PFSK-1 (cell line): ENCODE measurements around the gene PPP2R5B. TPM values are rescaled to one million over a fixed set of nuclear protein-coding genes. Genes with fewer than 3 reads are reported as not detected.

Source experiments
- FOXP2 ChIP-seq: optimal IDR thresholded peaks from 2 replicates; pipeline ENCODE3; 2011; ENCODE audit warnings: borderline replicate concordance, control low read depth, inconsistent platforms; ENCODE audit not compliant: insufficient read depth; ENCODE audit errors: extremely low read length, extremely low read depth
- POLR2AphosphoS5 ChIP-seq: IDR thresholded peaks from 2 replicates; pipeline ENCODE4 v1.6.1; 2012; ENCODE audit warnings: low read depth, mild to moderate bottlenecking, control low read depth, low read length, moderate library complexity
- SIN3A ChIP-seq: IDR thresholded peaks from 2 replicates; pipeline ENCODE4 v1.6.1; 2012; ENCODE audit warnings: mild to moderate bottlenecking, low read length, moderate library complexity, borderline replicate concordance; ENCODE audit not compliant: insufficient read depth
- TAF1 ChIP-seq: IDR thresholded peaks from 2 replicates; pipeline ENCODE4 v1.6.1; 2012; ENCODE audit warnings: low read length, control low read depth, borderline replicate concordance; ENCODE audit not compliant: insufficient read depth
- polyA plus RNA-seq: library from polyadenylated mRNA; unstranded; fragments of >200 nt; gene quantifications from one replicate; pipeline ENCODE4 v1.2.1, GENCODE V29; 2012; ENCODE audit warnings: low read depth, missing spikeins; ENCODE audit not compliant: insufficient read length
- TF ChIP-seq, protein P1 (sequence below), 2 experiments: IDR thresholded peaks; 2 replicates each; pipeline versions ENCODE4 v1.6.1 to v1.8.0; 2011 to 2012; ENCODE audit warnings: low read depth in 2 of 2, low read length in 2 of 2, control low read depth in 1 of 2, inconsistent platforms in 1 of 2, mild to moderate bottlenecking in 1 of 2, moderate library complexity in 1 of 2; ENCODE audit not compliant: insufficient read depth in 1 of 2

Gene PPP2R5B
- polyA plus RNA-seq = 12.2 TPM

DNA sequence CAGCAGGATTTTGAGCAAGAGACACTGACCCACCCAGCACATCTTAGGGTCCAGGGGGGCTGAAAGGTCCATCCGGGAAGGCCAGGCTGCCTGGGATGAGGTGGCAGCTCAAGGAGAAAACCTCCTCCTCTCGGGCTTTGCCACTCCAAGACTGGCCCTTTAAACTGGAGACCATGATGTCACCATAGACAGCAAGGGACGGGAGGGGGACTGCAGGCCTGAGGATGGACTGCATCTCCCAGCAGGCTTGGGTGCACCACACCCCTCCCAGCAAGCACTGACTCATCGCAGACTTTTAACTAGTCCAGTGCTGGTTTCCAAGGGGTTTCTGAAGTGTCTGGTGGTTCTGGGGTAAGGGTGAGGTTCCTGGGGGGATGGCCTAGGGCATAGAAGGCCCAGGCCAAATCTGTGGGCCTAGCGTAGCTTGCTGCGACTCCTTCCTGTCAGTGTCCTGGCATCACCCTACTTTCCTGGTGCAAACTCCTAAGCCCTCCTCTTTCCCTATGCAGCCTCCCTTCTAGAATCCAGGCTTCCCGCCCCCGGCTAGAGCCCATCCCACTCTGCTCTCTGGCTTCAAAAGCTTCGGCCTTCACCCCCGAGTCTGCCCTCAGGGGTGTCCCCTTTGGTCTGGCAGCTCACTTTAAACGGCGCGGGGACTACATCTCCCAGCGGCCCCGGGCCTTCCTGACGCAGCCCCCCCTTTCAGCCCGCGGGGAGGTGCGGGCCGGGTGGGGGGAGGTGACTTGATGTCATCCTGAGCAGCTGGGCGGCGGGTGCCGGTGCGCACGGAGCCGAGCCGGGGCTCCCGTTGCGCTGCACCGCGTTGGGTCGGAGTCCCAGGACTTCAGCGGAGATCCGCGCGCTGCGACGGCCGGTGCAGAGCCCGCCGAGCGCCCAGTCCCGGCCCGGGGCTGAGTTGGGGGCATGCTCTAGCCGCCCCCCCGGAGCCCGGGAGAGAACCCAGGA lies at the start of gene PPP2R5B:
Gene PPP2R5B (plus strand): TSS at position 746 of the 966 bp plus-strand sequence. CDS start 1,046 bp downstream, outside the sequence.
- TF ChIP-seq SIN3A = peak; percentile 31; the same call in 1 of the 2 replicates
- peak; percentile 87 for TF ChIP-seq FOXP2
- TF ChIP-seq POLR2AphosphoS5 = no peak

DNA sequence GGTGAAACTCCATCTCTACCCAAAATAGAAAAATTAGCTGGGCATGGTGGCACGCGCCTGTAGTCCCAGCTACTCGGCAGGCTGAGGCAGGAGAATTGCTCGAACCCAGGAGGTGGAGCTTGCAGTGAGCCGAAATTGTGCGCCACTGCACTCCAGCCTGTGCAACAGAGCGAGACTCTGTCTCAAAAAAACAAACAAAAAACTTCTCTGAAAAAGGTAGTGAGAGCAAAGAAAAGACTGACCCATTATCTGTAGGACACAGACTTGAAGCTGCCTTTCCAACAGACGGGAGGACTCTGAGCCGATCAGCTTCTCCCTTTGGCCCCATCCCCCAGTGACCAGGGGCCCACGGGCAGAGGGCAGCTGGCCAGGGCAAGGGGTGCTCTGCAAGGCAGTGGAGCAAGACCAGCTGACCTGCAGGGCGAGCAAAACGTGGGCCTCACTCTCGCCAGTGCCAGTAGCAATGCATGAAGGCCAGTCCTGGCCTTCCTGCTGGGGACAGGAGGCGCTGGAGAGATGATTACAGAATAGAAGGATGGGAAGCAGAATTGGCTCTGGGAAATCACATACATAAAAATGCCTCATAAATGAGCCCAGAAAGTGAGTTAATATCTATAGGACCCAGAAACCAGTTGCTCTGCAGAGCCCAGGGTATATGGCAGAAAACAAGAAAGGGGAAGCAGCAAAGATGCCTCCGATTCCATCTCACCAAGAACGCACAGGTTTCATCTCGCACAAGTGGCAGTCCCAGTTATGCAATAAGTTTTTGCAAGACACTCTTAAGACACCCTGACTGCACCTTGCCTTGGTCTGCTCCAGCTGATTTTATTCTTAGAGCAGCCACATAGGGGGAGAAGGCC lies 48.9 kb upstream of the PPP2R5B start:
- TF ChIP-seq SIN3A = no peak
- no peak for TF ChIP-seq POLR2AphosphoS5
- no peak for TF ChIP-seq TAF1
- TF ChIP-seq, protein P1, sequence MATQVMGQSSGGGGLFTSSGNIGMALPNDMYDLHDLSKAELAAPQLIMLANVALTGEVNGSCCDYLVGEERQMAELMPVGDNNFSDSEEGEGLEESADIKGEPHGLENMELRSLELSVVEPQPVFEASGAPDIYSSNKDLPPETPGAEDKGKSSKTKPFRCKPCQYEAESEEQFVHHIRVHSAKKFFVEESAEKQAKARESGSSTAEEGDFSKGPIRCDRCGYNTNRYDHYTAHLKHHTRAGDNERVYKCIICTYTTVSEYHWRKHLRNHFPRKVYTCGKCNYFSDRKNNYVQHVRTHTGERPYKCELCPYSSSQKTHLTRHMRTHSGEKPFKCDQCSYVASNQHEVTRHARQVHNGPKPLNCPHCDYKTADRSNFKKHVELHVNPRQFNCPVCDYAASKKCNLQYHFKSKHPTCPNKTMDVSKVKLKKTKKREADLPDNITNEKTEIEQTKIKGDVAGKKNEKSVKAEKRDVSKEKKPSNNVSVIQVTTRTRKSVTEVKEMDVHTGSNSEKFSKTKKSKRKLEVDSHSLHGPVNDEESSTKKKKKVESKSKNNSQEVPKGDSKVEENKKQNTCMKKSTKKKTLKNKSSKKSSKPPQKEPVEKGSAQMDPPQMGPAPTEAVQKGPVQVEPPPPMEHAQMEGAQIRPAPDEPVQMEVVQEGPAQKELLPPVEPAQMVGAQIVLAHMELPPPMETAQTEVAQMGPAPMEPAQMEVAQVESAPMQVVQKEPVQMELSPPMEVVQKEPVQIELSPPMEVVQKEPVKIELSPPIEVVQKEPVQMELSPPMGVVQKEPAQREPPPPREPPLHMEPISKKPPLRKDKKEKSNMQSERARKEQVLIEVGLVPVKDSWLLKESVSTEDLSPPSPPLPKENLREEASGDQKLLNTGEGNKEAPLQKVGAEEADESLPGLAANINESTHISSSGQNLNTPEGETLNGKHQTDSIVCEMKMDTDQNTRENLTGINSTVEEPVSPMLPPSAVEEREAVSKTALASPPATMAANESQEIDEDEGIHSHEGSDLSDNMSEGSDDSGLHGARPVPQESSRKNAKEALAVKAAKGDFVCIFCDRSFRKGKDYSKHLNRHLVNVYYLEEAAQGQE (IDR thresholded peaks at IDR 0.05; ENCODE audit: insufficient read depth in 1 of 2, low read depth in 2 of 2, low read length in 2 of 2) = no peak
- no peak for TF ChIP-seq FOXP2

DNA sequence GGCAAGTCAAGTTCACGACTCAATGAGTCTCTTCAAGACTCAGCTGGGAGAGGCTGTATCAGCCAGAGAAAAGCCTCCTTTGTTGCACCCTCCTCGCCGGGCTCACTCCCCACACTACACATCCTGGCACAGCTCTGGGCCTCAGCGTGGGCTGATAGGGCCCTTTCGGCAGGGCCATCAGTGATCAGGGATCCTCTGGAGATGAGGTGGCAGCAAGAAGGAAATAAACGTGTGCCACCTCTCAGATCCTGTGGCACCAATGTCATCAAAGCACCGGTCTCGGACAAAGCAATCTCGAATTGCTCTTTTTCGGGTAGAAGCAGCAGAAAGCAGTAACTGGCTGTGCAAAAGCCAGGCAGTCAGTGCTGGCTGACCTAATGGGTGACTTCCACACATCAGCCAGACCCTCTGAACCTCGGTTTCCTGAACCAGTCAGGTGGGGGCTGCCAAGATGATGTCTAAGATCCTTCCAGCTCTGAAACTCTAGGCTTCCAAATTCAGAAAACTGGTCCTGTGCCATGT lies 48.2 kb upstream of the PPP2R5B start:
- TF ChIP-seq POLR2AphosphoS5 (no peak), TAF1 (no peak), FOXP2 (no peak), SIN3A (no peak)
- TF ChIP-seq, protein P1 (IDR thresholded peaks at IDR 0.05; ENCODE audit: insufficient read depth in 1 of 2, low read depth in 2 of 2, low read length in 2 of 2) = no peak

DNA sequence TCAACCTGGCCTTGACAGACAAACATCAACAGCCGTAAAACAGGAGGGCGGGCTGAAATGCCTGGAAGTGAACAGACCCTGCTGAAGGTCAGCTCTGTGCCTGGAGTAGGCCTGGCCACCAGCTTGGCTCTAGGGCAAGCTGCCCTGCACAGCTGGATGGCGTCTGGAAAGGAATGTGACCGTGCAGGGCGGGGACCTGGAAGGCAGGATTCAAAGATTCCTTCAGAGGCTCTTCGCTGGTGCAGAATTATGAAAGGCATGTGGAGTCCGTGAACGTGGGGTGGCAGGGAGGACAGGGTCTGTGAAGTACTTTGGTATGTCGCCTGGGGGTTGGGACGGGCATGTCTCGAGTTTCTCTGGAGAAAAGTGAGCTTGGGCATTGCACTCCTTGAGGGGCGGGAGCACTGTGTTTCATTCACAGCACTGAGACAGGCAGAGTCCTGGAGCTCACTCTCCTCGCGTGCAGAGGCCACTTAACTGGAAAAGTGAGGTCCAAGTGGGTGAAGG lies 47.6 kb upstream of the PPP2R5B start:
- TF ChIP-seq FOXP2 (no peak), SIN3A (no peak)

DNA sequence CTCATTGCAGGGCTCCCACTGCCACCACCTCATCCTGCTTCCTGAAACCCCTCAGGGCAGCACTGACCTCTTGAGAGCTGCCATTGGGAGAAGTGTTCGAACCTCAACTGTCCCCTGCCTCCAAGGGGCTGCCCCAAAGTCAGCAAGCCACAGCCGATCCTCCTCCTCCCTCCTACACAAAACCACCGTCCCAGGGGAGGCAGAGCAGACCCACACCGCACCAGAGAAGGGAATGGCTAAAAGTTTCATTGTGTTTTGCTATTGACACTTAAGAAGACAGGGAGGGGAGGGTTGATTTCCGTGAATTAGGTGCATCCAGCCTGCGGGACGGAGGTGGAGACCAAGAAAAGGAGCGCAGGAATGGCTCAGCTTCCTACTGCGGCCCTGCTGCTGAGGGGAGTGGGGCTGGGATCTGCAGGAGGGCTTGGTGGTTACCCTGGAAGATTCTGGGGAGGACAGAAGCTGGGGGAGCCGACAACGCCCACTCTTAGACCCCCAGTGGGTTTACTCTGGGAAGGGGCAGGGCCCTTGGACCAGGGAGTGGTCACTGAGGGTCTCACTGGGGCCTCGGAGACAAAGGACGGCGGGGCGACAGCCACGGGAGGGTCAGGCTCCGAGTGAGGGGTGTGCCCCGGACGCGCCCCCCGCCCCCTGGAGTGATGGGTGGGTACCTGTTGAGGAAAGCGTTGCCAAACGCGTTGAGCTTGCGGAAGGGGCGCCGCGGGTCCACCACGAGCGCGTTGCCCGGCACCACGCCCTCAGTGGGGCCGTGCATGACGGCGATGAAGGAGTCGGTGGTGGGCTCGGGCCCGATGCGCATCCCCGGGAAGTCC lies 46.9 kb upstream of the PPP2R5B start:
- TF ChIP-seq POLR2AphosphoS5 = no peak
- TF ChIP-seq, protein P1 (IDR thresholded peaks at IDR 0.05; ENCODE audit: insufficient read depth in 1 of 2, low read depth in 2 of 2, low read length in 2 of 2) = no peak
- TF ChIP-seq SIN3A = no peak
- no peak for TF ChIP-seq FOXP2
- no peak for TF ChIP-seq TAF1
